HG03558 (cell line): ENCODE results near the gene BOLA3.
A peak's percentile ranks its signal among the peaks of the same experiment; 100 is the strongest.
"Not testable (repeated sequence)": the region's sequence is repeated elsewhere in the genome, so short reads cannot be mapped to it uniquely, and the experiment has no call there.

Source experiments
- ATAC-seq: cut with Tn5 transposase; IDR thresholded peaks from one replicate; pipeline ENCODE4 v1.9.1; 2021; ENCODE audit warnings: moderate number of reproducible peaks; ENCODE audit not compliant: unreplicated experiment; ENCODE audit errors: extremely low read depth

Gene BOLA3

GRCh38 chr2:74149570-74150319 lies 2.0 kb upstream of the BOLA3 start:
- no peak for ATAC-seq

- ATAC-seq: no peak
Observed at GRCh38 chr2:74149247-74149525, 1.5 kb upstream of the BOLA3 start.

GRCh38 chr2:74148457-74149246 lies 940 bp upstream of the BOLA3 start:
- ATAC-seq: no peak

GRCh38 chr2:74146929-74147726 lies 584 bp downstream of the BOLA3 start:
- ATAC-seq: no peak

- ATAC-seq: no peak
Observed at GRCh38 chr2:74142340-74142739, 5.4 kb downstream of the BOLA3 start.

- ATAC-seq: no peak
Observed at GRCh38 chr2:74138600-74139323, 8.9 kb downstream of the BOLA3 start.

- ATAC-seq: no peak
Observed at GRCh38 chr2:74137651-74138599, 9.8 kb downstream of the BOLA3 start.

GRCh38 chr2:74131901-74132300 lies 15.8 kb downstream of the BOLA3 start:
- ATAC-seq: no peak

- no peak for ATAC-seq
Observed at GRCh38 chr2:74130211-74130995, 17.3 kb downstream of the BOLA3 start.

- no peak for ATAC-seq
Observed at GRCh38 chr2:74128206-74128605, 19.5 kb downstream of the BOLA3 start.

- ATAC-seq: not testable (repeated sequence)
Observed at GRCh38 chr2:74123955-74124354, 23.8 kb downstream of the BOLA3 start.

GRCh38 chr2:74121846-74122245 lies 25.9 kb downstream of the BOLA3 start:
- not testable (repeated sequence) for ATAC-seq

GRCh38 chr2:74119912-74120825 lies 27.5 kb downstream of the BOLA3 start:
- ATAC-seq: peak; percentile 79

GRCh38 chr2:74119339-74119738 lies 28.4 kb downstream of the BOLA3 start:
- ATAC-seq: no peak

GRCh38 chr2:74111380-74111779 lies 36.3 kb downstream of the BOLA3 start:
- ATAC-seq: no peak

GRCh38 chr2:74110537-74110936 lies 37.2 kb downstream of the BOLA3 start:
- no peak for ATAC-seq

- ATAC-seq: no peak
Observed at GRCh38 chr2:74109551-74109950, 38.2 kb downstream of the BOLA3 start.

- no peak for ATAC-seq
Observed at GRCh38 chr2:74107071-74107470, 40.6 kb downstream of the BOLA3 start.
